HG03439 (cell line): ENCODE results near the gene BNIP3.
"Not testable (repeated sequence)": the region's sequence is repeated elsewhere in the genome, so short reads cannot be mapped to it uniquely, and the experiment has no call there.

Experiments
- ATAC-seq: cut with Tn5 transposase; IDR thresholded peaks from one replicate; pipeline ENCODE4 v1.9.1; 2021; ENCODE audit warnings: mild to moderate bottlenecking, moderate library complexity; ENCODE audit not compliant: unreplicated experiment

BNIP3 gene

GRCh38 chr10:132002004-132002403 lies 20.3 kb upstream of the BNIP3 start:
- ATAC-seq: no peak

DNA sequence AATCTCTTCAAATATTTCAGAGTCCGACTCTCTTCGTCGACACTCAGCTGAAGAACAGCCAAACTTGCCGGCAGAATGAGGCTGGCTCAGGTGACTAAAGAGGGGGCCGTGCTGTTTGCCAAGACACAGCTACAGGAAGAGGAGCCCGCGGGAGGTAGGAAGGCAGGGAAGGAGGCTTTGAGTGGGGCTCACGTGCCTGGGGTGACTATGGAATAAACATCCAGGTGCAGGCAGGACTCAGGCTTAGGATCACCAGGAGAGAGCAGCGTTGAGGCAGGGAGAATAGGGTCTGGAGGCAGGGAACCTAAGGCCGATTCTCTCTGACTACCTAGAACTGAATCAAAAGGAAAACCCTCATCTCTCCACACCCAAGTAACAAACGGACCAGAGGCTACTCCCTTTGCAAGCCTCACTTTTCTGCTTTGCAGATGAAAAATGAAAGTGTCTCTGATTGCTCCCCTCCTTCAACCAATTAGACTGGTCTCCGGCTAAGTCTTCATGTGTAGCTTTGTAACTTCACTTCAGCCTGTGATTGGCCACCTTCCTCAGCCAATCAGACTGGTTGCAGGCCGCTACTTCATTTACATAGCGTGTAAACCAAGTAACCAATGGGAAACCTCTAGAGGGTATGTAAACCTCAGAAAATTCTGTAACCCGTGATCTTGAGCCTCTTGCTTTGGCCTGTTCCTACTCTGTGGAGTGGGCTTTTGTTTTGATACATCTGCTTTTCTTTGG lies 19.7 kb upstream of the BNIP3 start:
- ATAC-seq: no peak

GRCh38 chr10:131998845-131999681 lies 17.3 kb upstream of the BNIP3 start:
- ATAC-seq: no peak

- ATAC-seq: no peak
Measured at GRCh38 chr10:131998050-131998844, 16.5 kb upstream of the BNIP3 start.

GRCh38 chr10:131997366-131998049 lies 15.8 kb upstream of the BNIP3 start:
- ATAC-seq: no peak

DNA sequence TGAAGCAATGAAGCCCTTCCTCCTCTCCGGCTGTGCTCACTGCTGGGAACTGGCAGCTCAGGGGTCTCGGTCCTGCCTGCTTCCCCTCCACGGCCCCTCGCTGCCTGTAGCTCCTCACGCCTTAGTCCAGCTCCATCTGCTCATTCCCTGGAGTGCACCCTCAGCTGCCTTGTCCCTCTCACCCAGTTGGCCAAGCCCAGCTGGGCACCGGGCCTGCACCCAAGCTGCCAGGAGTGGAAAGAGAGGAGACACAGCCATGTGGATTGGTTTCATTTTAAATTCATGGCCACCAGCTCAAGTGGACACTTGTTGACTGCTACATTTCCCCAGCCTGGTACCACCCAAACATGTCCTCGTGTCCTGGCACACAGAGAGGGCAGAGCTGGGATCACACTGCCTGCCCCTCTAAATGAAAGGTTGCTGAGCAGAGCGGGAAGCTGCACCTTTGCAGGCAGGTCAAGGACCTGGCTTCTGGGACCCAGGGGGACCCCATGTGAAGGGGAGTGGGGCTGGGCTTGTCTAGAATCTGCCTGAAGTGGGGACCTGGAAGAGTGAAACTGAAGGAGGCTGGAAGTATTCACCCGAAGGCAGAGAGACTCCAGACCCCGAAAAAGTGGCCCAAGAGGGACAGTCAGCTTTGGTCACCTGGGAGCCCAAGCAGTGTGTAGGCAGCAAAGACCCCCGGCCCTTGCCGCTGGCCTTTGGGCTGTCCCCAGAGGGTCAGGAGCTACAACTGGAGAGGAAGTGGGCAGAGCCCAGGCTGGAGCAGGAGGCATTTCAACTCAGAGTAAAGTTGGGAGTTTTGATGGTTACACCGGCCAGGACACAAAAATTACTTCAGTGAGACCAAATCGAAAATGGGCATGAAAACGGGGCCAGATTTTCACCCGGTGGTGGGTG lies 15.0 kb upstream of the BNIP3 start:
- ATAC-seq: no peak

DNA sequence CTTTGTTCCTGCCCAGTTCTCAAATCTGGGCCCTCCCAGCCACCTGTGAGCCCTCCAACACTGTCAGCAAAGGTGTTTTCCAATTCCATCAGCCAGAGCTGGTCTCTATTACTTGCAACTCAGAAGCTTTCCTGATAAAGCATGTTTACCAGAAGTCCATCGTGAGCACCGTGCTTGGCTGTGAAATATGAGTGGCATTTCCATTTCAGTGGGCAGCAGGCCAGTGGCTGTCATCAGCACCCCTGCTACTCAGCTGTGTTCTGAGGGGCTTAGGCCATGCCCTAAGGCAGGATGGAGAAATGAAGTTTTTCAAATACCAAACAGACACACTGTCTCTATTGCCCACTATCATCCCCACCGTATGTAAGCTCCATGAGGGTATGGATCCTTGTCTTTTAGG lies 12.7 kb upstream of the BNIP3 start:
- ATAC-seq: no peak

DNA sequence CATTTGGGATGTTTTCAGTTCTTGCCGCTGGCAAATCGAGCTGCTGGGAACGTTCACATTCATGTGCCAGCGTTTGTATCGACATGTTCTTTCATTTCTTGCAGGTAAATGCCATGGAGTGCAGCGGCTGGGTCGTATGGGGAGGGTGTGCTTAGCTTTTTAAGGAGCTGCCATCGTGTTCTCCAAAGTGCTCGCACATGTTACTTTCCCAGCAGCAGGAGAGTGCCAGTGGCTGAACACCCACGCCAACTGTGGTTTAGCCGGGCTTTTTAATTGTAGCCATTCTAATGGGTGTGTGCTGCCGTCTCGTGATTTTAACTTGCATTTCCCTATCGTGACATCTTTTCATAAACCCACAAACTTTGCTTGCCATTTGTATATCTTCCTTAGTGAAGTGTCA lies 11.6 kb upstream of the BNIP3 start:
- no peak for ATAC-seq

DNA sequence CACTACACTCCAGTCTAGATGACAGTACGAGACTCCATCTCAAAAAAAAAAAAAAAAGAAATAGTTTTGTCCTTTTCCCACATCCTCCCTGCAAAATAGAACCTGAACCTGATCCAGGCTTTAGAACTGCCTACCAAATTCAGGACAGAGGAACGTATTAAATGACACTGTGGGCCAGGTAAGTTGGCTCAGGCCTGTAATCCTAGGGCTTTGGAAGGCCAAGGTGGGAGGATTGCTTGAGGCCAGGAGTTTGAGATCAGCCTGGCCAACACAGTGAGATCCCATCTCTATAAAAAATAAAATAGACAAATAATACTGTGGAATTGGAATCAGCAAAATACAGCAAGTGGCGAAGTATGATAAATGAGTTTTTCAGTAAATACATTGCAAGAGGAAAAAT lies 10.0 kb upstream of the BNIP3 start:
- no peak for ATAC-seq

- not testable (repeated sequence) for ATAC-seq
Measured at GRCh38 chr10:131987786-131988185, 6.1 kb upstream of the BNIP3 start.

- ATAC-seq: not testable (repeated sequence)
Measured at GRCh38 chr10:131987301-131987700, 5.6 kb upstream of the BNIP3 start.

GRCh38 chr10:131986851-131987250 lies 5.1 kb upstream of the BNIP3 start:
- not testable (repeated sequence) for ATAC-seq

- no peak for ATAC-seq
Measured at GRCh38 chr10:131983780-131984179, 2.1 kb upstream of the BNIP3 start.

- ATAC-seq: no peak
Measured at GRCh38 chr10:131982796-131983195, 1.1 kb upstream of the BNIP3 start.

DNA sequence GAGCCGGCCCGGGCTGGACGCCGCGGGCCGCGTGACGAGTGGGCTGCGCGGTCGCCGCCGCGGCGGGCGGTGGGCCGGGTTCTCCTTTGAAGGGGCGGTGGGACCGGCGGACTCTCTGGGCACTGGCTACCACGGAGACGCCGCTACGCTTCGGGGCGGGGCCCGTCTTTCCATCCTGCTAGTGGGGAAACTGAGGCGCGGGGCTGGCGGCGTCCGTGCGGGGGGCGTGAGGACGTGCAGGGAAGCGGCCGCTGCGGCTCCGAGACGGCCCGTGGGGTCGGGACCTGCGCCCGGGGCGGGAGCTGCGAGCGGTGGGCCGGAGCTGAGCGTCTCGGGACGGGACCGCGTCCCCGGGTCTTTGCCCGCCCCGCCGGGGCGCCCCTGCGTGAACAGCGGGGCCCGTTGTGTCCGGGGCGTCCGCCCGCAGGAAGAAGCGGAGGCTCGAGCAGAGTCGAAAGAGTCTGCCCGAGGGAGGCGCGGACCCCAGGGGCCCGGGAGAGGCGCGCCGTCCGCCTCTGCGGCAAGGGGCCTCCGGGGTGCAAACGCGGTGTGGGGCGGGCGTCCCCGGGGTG lies 548 bp upstream of the BNIP3 start:
- ATAC-seq: peak; percentile 37

DNA sequence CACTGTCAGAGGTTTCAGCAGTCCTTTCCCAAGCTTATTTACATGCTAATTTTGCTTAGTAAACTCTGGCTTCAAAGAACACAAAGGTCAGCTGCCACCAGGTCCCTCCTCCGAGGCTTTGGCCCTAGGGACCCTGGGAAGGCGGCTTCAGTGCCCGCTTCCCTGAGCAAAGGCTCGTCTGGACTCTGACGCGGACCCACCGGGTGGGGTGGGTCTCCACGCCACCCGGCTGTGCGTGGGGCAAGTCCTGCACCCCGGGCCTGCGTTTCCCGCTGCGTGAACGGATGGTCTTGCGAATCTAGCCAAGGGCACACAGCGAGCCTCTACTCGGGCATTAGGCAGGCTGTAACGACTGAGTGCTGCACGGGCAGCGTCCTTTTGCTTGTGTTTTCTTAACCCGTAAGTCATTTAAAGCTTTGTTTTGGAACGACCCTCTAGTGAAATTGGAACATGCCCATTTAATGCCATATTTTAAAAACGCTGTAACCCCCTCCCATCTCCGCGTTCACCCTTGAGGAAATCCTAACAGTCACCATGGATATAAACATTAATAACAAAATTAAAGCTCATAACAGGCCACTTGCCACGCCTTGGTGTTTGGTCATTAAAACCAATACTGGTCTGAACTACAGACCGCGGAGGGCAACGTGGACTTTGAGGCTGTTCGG lies 828 bp downstream of the BNIP3 start:
- ATAC-seq: no peak

DNA sequence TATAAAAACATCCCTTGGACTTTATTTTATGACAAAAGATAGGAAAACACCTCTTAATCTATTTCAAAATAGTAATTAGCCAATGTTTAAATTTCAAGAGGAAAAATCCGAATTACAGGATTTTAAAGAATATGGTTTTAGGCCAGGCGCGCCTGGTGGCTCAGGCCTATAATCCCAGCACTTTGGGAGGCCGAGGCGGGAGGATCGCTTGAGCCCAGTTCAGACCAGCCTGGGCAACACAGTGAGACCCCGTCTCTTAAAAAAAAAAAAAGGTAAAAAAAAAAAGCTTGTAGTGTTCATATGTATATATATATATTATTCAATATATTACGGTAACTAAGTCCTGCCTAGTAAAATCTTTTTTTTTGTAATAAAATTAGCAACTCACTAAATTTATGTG lies 1.4 kb downstream of the BNIP3 start:
- no peak for ATAC-seq

GRCh38 chr10:131979821-131980270 lies 1.9 kb downstream of the BNIP3 start:
- no peak for ATAC-seq

DNA sequence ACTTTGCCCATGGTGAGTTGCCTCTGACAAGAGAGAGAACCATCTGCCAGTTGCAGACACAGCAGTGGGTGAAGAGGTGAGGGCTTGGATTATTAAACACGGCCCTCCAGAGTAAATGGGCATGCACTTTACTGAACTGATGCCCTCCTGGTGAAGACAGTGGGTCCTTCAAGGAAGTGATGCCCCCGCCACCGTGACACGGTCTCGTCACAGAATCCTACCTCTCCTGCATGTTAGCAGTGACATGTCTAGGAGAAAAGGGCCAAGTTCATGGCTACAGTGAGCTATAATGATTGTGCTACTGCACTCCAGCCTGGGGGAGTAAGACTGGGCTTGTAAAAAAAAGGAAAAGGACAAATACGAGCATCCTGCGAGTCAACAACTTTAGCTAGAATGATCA lies 2.4 kb downstream of the BNIP3 start:
- ATAC-seq: no peak
